ENCODE data around the gene TRAF2. TPM values are rescaled to one million over a fixed set of nuclear protein-coding genes. Genes with fewer than 3 reads are reported as not detected.

The TRAF2 gene
- total and polyA plus RNA-seq, 2 of the 8 experiments (the other 6 are each of a cell fraction or from before 2014, with no cell fraction given), result 26.9 to 50.2 TPM

- H4K91ac ChIP-seq (replicated peaks; ENCODE audit: insufficient read length, low read length), result no peak overlapping the region
- CTCF ChIA-PET (ENCODE audit: partially characterized antibody), result interaction anchor here (0.6 kb wide), 1 partner anchor 75 kb away, joined by 3 read pairs; no protein-coding TSS in a partner anchor
- H3K9ac ChIP-seq (replicated peaks in 1 of 4; ENCODE audit: extremely low read depth in 1 of 4, low read depth in 3 of 4, low read length in 3 of 4), result no peak overlapping the region
- no peak overlapping the region for H3K4me3 ChIP-seq (ENCODE audit: extremely low read depth in 1 of 4, insufficient read depth in 2 of 4, low read depth in 3 of 4, low read length in 4 of 4)
- H3K23me2 ChIP-seq (ENCODE audit: low read depth, low read length), result no peaks in the 10 kb centered on the region
- peaks cover 6 to 33% (median 28%) of the 10 kb centered on the region in 4 experiments; a peak in 7 of 8 replicates for H3K36me3 ChIP-seq (ENCODE audit: control insufficient read depth in 2 of 4, insufficient read depth in 4 of 4, low read length in 3 of 4)
- no peak overlapping the region for H4K5ac ChIP-seq (ENCODE audit: insufficient read length, low read depth, low read length)
- H2BK15ac ChIP-seq (ENCODE audit: low read length), result no peak overlapping the region
- no peak overlapping the region for H3K18ac ChIP-seq (ENCODE audit: extremely low read depth, low read length)
- POLR2A ChIA-PET (ENCODE audit: partially characterized antibody), result no interaction called here
- H4K8ac ChIP-seq (ENCODE audit: extremely low read depth, insufficient read depth, low read length), result no peak overlapping the region
- no peaks in the 10 kb centered on the region for H3K9me3 ChIP-seq (ENCODE audit: insufficient read depth in 2 of 2, low read depth in 1 of 2, low read length in 1 of 2)
- H2BK12ac ChIP-seq (ENCODE audit: low read depth, low read length), result no peak overlapping the region
- no peaks in the 10 kb centered on the region for H3K27me3 ChIP-seq (replicated peaks in 1 of 4; ENCODE audit: control insufficient read depth in 3 of 4, extremely low read depth in 1 of 4, insufficient read depth in 3 of 4, low read length in 3 of 4)
- no peak overlapping the region for H3K14ac ChIP-seq (ENCODE audit: insufficient read length)
- H3K56ac ChIP-seq (replicated peaks; ENCODE audit: insufficient read length, low read depth, low read length), result no peak overlapping the region
- peaks cover 6 to 23% of the 10 kb centered on the region in 2 experiments for H4K20me1 ChIP-seq (replicated peaks in 1 of 2; ENCODE audit: control insufficient read depth in 1 of 2, insufficient read depth in 2 of 2, low read length in 2 of 2)
- H3K27ac ChIP-seq (ENCODE audit: low read depth, low read length), result no peak overlapping the region
- H3K4me1 ChIP-seq (replicated peaks in 1 of 4; ENCODE audit: control insufficient read depth in 3 of 4, insufficient read depth in 4 of 4, low read length in 3 of 4), result no peaks in the 10 kb centered on the region; a peak in 1 of 7 replicates
- no peaks in the 10 kb centered on the region; a peak in 1 of 4 replicates for H3K79me2 ChIP-seq (ENCODE audit: control insufficient read depth in 1 of 2, insufficient read depth in 2 of 2, low read length in 2 of 2)
- H2BK120ac ChIP-seq (replicated peaks; ENCODE audit: low read depth, low read length), result no peak overlapping the region
- H3K4me2 ChIP-seq (ENCODE audit: insufficient read depth in 1 of 2, low read depth in 2 of 2, low read length in 2 of 2), result no peak overlapping the region
- FAIRE-seq, result no peak
- WGBS, 2 experiments (ENCODE audit: extremely low coverage in 1 of 2, insufficient coverage in 1 of 2, insufficient read length in 1 of 2, insufficient replicate concordance in 2 of 2, low coverage in 1 of 2, low lambda C conversion rate in 2 of 2, missing lambda C conversion rate in 1 of 2), result 94% methylated on average over 4 of the region's 4 CpGs; no CpG with 5 or more reads in 1 of the 2 experiments
- H3K79me1 ChIP-seq (ENCODE audit: low read depth, low read length), result peaks cover 8% of the 10 kb centered on the region
- no peak overlapping the region for H3K4ac ChIP-seq (replicated peaks; ENCODE audit: insufficient read length, low read depth, low read length)
- no peak overlapping the region for H2AFZ ChIP-seq (ENCODE audit: low read length)
- no peak overlapping the region for H2AK5ac ChIP-seq (ENCODE audit: low read depth, low read length)
- no peak for DNase-seq (ENCODE audit: low read depth in 1 of 2, low spot score in 2 of 2)
- H2BK5ac ChIP-seq (ENCODE audit: low read depth, low read length), result no peak overlapping the region
- H2BK20ac ChIP-seq (ENCODE audit: low read length), result no peak overlapping the region
- H3K23ac ChIP-seq (ENCODE audit: insufficient read length), result no peak overlapping the region
- TF ChIP-seq USF2 (IDR thresholded peaks at IDR 0.05; ENCODE audit: low read length), result no peak
- TF ChIP-seq JUN (IDR thresholded peaks at IDR 0.05; ENCODE audit: low read depth, low read length), result no peak
- no peak for TF ChIP-seq MAFK (IDR thresholded peaks at IDR 0.05; ENCODE audit: low read depth, low read length)
- TF ChIP-seq SIX5 (IDR thresholded peaks at IDR 0.05; ENCODE audit: low read depth, low read length), result no peak
- no peak for TF ChIP-seq SP1 (IDR thresholded peaks at IDR 0.05; ENCODE audit: low read depth, low read length)
- no peak for TF ChIP-seq BRCA1 (IDR thresholded peaks at IDR 0.05; ENCODE audit: low read depth, low read length)
- no peak for TF ChIP-seq TAF7 (optimal IDR thresholded peaks at IDR 0.05; ENCODE audit: borderline replicate concordance, low read depth, low read length)
- no peak for TF ChIP-seq SUZ12 (IDR thresholded peaks at IDR 0.05; ENCODE audit: low read length)
- TF ChIP-seq GTF2F1 (IDR thresholded peaks at IDR 0.05; ENCODE audit: borderline replicate concordance, low read depth, low read length), result no peak
- no peak for TF ChIP-seq MAX (IDR thresholded peaks at IDR 0.05)
- no peak for TF ChIP-seq CHD2 (IDR thresholded peaks at IDR 0.05; ENCODE audit: low read length)
- no peak for TF ChIP-seq YY1 (IDR thresholded peaks at IDR 0.05; ENCODE audit: low read depth, low read length)
- TF ChIP-seq TCF12 (IDR thresholded peaks at IDR 0.05; ENCODE audit: low read depth, low read length), result no peak
- no peak for TF ChIP-seq ATF3 (IDR thresholded peaks at IDR 0.05; ENCODE audit: insufficient read depth, low read depth, low read length)
Observed at GRCh38 chr9:136906266-136906665, 19.9 kb downstream of the TRAF2 start.

Data from H1 (cell line).